ENCODE data around the gene TEKTIP1. TPM values are rescaled to one million over a fixed set of nuclear protein-coding genes. Genes with fewer than 3 reads are reported as not detected.

The TEKTIP1 gene
- total and polyA plus RNA-seq, 9 of the 15 experiments (the other 6 are each of a cell fraction or from before 2014, with no cell fraction given): 0.66 TPM; not detected in 8

DNA sequence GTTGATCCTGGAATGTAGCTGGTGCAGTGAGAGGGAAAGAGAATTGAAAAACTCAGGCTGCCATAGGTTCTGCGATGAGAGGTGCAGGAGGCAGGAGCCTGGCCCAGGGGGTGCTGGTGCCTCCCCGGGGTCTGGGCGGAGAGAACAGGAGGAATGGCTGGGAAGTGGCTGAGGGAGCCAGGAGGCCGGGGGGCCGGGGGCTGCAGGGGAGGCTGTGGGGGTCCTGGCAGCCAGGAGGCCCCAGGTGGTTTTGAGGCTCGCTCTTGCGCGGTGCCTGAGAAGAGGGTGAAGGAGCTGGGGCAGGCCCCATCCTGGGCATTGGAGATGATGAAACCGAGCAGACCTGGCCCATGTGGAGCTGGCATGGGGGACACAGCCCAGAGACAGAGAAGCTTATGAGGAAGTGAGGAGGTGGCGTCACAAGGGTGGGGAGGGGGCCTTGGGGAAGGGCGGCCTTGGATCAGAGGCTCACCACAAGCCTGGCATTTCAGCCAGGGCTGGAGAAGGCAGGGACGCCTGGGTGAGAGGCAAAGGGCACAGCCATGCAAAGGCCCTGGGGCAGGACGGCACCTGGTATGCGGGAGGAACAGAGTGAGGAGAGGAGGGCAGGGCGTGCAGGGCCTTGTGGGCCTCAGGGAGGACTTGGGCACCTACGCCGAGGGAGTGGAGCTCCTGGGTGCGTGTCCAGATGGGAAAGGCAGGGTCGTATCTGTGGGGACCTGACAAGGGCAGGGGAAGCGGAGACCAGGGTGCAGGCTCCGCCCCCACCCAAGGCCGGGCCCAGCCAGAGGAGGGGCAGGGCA lies 1.3 kb upstream of the TEKTIP1 start:
- POLR2A ChIA-PET: interaction anchor here (0.6 to 3.1 kb wide), 4 partner anchors 10 to 172 kb away, joined by 5 to 15 read pairs (median 7); partner anchors contain the start of gene MFSD12
- TF ChIP-seq ELF1 (tag; IDR thresholded peaks at IDR 0.05) (no peak), RBM22 (IDR thresholded peaks at IDR 0.05; ENCODE audit: low read depth, low read length, poor library complexity, severe bottlenecking) (peak; percentile 67), TCF7 (IDR thresholded peaks at IDR 0.05; ENCODE audit: borderline replicate concordance) (no peak), BCOR (IDR thresholded peaks at IDR 0.05) (peak; percentile 57), SMARCA5 (IDR thresholded peaks at IDR 0.05) (peak; percentile 48; the same call in 1 of the 2 replicates), POLR2AphosphoS5 (IDR thresholded peaks at IDR 0.05; ENCODE audit: control insufficient read depth, insufficient read depth, low read depth, low read length) (peak; percentile 11; the same call in 1 of the 2 replicates), MAFK (IDR thresholded peaks at IDR 0.05; ENCODE audit: low read length) (no peak), SIRT6 (IDR thresholded peaks at IDR 0.05; ENCODE audit: low read depth, low read length) (peak; percentile 41), ZFPM2 (CRISPR knock-in tag; IDR thresholded peaks at IDR 0.05) (no peak), POLR2A (conservative IDR thresholded peaks at IDR 0.05) (peak; percentile 57), HMGN3 (IDR thresholded peaks at IDR 0.05; ENCODE audit: borderline replicate concordance, extremely low read depth, insufficient read length, low read depth, low read length) (peak; percentile 24), THRA (IDR thresholded peaks at IDR 0.05) (no peak), SUPT5H (IDR thresholded peaks at IDR 0.05) (peak; percentile 53; the same call in 1 of the 2 replicates), ZNF324 (CRISPR knock-in tag; IDR thresholded peaks at IDR 0.05) (no peak)
- TF ChIP-seq, protein P1, sequence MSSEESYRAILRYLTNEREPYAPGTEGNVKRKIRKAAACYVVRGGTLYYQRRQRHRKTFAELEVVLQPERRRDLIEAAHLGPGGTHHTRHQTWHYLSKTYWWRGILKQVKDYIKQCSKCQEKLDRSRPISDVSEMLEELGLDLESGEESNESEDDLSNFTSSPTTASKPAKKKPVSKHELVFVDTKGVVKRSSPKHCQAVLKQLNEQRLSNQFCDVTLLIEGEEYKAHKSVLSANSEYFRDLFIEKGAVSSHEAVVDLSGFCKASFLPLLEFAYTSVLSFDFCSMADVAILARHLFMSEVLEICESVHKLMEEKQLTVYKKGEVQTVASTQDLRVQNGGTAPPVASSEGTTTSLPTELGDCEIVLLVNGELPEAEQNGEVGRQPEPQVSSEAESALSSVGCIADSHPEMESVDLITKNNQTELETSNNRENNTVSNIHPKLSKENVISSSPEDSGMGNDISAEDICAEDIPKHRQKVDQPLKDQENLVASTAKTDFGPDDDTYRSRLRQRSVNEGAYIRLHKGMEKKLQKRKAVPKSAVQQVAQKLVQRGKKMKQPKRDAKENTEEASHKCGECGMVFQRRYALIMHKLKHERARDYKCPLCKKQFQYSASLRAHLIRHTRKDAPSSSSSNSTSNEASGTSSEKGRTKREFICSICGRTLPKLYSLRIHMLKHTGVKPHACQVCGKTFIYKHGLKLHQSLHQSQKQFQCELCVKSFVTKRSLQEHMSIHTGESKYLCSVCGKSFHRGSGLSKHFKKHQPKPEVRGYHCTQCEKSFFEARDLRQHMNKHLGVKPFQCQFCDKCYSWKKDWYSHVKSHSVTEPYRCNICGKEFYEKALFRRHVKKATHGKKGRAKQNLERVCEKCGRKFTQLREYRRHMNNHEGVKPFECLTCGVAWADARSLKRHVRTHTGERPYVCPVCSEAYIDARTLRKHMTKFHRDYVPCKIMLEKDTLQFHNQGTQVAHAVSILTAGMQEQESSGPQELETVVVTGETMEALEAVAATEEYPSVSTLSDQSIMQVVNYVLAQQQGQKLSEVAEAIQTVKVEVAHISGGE (CRISPR knock-in tag; IDR thresholded peaks at IDR 0.05): no peak
- TF ChIP-seq, protein P2, sequence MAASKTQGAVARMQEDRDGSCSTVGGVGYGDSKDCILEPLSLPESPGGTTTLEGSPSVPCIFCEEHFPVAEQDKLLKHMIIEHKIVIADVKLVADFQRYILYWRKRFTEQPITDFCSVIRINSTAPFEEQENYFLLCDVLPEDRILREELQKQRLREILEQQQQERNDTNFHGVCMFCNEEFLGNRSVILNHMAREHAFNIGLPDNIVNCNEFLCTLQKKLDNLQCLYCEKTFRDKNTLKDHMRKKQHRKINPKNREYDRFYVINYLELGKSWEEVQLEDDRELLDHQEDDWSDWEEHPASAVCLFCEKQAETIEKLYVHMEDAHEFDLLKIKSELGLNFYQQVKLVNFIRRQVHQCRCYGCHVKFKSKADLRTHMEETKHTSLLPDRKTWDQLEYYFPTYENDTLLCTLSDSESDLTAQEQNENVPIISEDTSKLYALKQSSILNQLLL (CRISPR knock-in tag; IDR thresholded peaks at IDR 0.05; ENCODE audit: borderline replicate concordance): no peak

More for the DNA sequence above, 1.3 kb upstream of the TEKTIP1 start:
- Histone ChIP-seq H3K36me3 (ENCODE audit: control insufficient read depth, insufficient read depth, low read length) (peaks cover 35% of the 10 kb centered on the region; the same call in 2 of the 3 replicates), H3K27ac (ENCODE audit: extremely low read depth, low read depth, low read length) (no peak overlapping the region), H4K20me1 (replicated peaks; ENCODE audit: control insufficient read depth, insufficient read depth, low read length) (0 out of 2 replicates have a peak, but pooled peaks cover 5% of the 10 kb centered on the region), H3K9me3 (replicated peaks; ENCODE audit: control insufficient read depth, insufficient read depth, low read depth, low read length) (no peaks in the 10 kb centered on the region), H2AFZ (ENCODE audit: low read depth, low read length) (no peak overlapping the region), H3K9ac (ENCODE audit: insufficient read depth in 1 of 2, low read depth in 2 of 2, low read length in 2 of 2) (peak overlapping the region in 1 of 2 experiments; percentile 67; a peak in 2 of 4 replicates), H3K4me3 (no peak overlapping the region), H3K27me3 (ENCODE audit: control insufficient read depth in 2 of 2, insufficient read depth in 2 of 2, low read length in 2 of 2) (no peaks in the 10 kb centered on the region), H3K79me2 (ENCODE audit: control insufficient read depth, insufficient read depth, low read length) (no peaks in the 10 kb centered on the region), H3K9me1 (ENCODE audit: control insufficient read depth, insufficient read depth, low read length) (no peaks in the 10 kb centered on the region), H3K4me1 (replicated peaks in 1 of 2; ENCODE audit: control insufficient read depth in 2 of 2, insufficient read depth in 2 of 2, low read length in 2 of 2) (peaks cover 7 to 46% of the 10 kb centered on the region in 2 experiments; a peak in 3 of 5 replicates), H3K4me2 (ENCODE audit: insufficient read depth, low read length) (no peak overlapping the region)
- 73% methylated on average over 14 of the region's 22 CpGs for WGBS (ENCODE audit: insufficient coverage, low coverage, missing lambda C conversion rate)
- FAIRE-seq: no peak
- in situ Hi-C loops (cut with MboI): no loop called here
- ATAC-seq: peak; percentile 37
- DNase-seq (ENCODE audit: extremely low read depth in 1 of 4, low spot score in 3 of 4): peak in 3 of 4 experiments; percentile 41 to 58 (median 54)
- intact Hi-C loops (cut with micrococcal nuclease): no loop called here
- CTCF ChIA-PET (ENCODE audit: low intra/inter-chr PET ratio): interaction anchor here (0.7 kb wide), 1 partner anchor 21 kb away, joined by 3 read pairs; no protein-coding TSS in a partner anchor
- BruUV-seq (replicated peaks): no TSS peak

Measured in K562 (cell line).